Sigmoid colon (tissue), 4 donors: ENCODE data around the gene VIL1.

Experiments used
- EP300 ChIP-seq, 4 donors: sonication (generic); formaldehyde crosslinking; IDR thresholded peaks; one replicate each; pipeline ENCODE4 v1.6.1; 2017; ENCODE audit warnings: antibody characterized with exemption in 4 of 4
- POLR2A ChIP-seq, 2 donors: fragments of 450-650 bp; IDR thresholded peaks; one replicate each; pipeline ENCODE4 v1.6.1; 2016; ENCODE audit warnings: antibody characterized with exemption in 2 of 2, mild to moderate bottlenecking in 2 of 2, moderate library complexity in 2 of 2
- POLR2AphosphoS5 ChIP-seq, 4 donors: sonication (generic); formaldehyde crosslinking; IDR thresholded peaks; one replicate each; pipeline ENCODE4 v1.6.1; 2017; ENCODE audit warnings: antibody characterized with exemption in 4 of 4
- TF ChIP-seq, protein P1 (sequence below), 4 experiments: fragments of 450-650 bp in 3 of 4; fragments of 200-600 bp in 1 of 4; IDR thresholded peaks; one replicate each; pipeline ENCODE4 v1.5.1; 2016 to 2019; ENCODE audit warnings: antibody characterized with exemption in 4 of 4, mild to moderate bottlenecking in 3 of 4, moderate library complexity in 2 of 4

GRCh38 chr2:218470448-218470847, 51.5 kb downstream of the VIL1 start:
- TF ChIP-seq, protein P1, sequence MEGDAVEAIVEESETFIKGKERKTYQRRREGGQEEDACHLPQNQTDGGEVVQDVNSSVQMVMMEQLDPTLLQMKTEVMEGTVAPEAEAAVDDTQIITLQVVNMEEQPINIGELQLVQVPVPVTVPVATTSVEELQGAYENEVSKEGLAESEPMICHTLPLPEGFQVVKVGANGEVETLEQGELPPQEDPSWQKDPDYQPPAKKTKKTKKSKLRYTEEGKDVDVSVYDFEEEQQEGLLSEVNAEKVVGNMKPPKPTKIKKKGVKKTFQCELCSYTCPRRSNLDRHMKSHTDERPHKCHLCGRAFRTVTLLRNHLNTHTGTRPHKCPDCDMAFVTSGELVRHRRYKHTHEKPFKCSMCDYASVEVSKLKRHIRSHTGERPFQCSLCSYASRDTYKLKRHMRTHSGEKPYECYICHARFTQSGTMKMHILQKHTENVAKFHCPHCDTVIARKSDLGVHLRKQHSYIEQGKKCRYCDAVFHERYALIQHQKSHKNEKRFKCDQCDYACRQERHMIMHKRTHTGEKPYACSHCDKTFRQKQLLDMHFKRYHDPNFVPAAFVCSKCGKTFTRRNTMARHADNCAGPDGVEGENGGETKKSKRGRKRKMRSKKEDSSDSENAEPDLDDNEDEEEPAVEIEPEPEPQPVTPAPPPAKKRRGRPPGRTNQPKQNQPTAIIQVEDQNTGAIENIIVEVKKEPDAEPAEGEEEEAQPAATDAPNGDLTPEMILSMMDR (IDR thresholded peaks at IDR 0.05) = no peak
- TF ChIP-seq POLR2A (IDR thresholded peaks at IDR 0.05) = no peak
- TF ChIP-seq EP300 (IDR thresholded peaks at IDR 0.05) = no peak
- TF ChIP-seq POLR2AphosphoS5 (IDR thresholded peaks at IDR 0.05) = no peak
